GM23338 (cell line): ENCODE data around the gene FUT8. TPM values are rescaled to one million over a fixed set of nuclear protein-coding genes. Genes with fewer than 3 reads are reported as not detected.

Experiments used
- ATAC-seq: fragments of 200-7000 bp; cut with Tn5 transposase; 3 replicates; pipeline ENCODE4 v1.9.1; 2020
- DNase-seq: peaks from one replicate; pipeline ENCODE4 v3.0.0-alpha.2; 2015; ENCODE audit warnings: low spot score
- H2AFZ ChIP-seq: fragments of 200-600 bp; sonication (generic); 2 replicates; pipeline ENCODE4 v1.8.0; 2016; ENCODE audit warnings: antibody characterized with exemption, mild to moderate bottlenecking, moderate library complexity
- H3F3A ChIP-seq: fragments of 200-600 bp; sonication (generic); replicated peaks from 2 replicates; pipeline ENCODE4 v1.8.0; 2017; ENCODE audit warnings: antibody characterized with exemption, mixed run types, low read depth
- H3K27ac ChIP-seq: fragments of 200-600 bp; sonication (generic); 2 replicates; pipeline ENCODE4 v1.6.1; 2016; ENCODE audit warnings: low read depth
- H3K27me3 ChIP-seq: fragments of 200-600 bp; sonication (generic); 2 replicates; pipeline ENCODE4 v1.8.0; 2016; ENCODE audit warnings: mild to moderate bottlenecking, mixed run types, moderate library complexity; ENCODE audit not compliant: insufficient read depth
- H3K36me3 ChIP-seq: fragments of 200-600 bp; sonication (generic); 2 replicates; pipeline ENCODE4 v1.8.0; 2016; ENCODE audit warnings: mild to moderate bottlenecking; ENCODE audit not compliant: insufficient read depth
- H3K4me1 ChIP-seq: fragments of 200-600 bp; sonication (generic); 2 replicates; pipeline ENCODE4 v1.8.0; 2016; ENCODE audit warnings: mild to moderate bottlenecking, moderate library complexity; ENCODE audit not compliant: insufficient read depth
- H3K4me2 ChIP-seq: fragments of 200-600 bp; sonication (generic); 2 replicates; pipeline ENCODE4 v1.7.1; 2017; ENCODE audit warnings: mixed run types
- H3K4me3 ChIP-seq: fragments of 200-600 bp; sonication (generic); 2 replicates; pipeline ENCODE4 v1.6.1; 2016; ENCODE audit warnings: mixed run types
- H3K79me2 ChIP-seq: fragments of 200-600 bp; sonication (generic); replicated peaks from 2 replicates; pipeline ENCODE4 v1.8.0; 2017; ENCODE audit warnings: mild to moderate bottlenecking; ENCODE audit not compliant: insufficient read depth
- H3K9me2 ChIP-seq: fragments of 200-600 bp; sonication (generic); 2 replicates; pipeline ENCODE4 v1.8.0; 2017; ENCODE audit not compliant: insufficient read depth
- H4K20me1 ChIP-seq: fragments of 200-600 bp; sonication (generic); replicated peaks from 2 replicates; pipeline ENCODE4 v1.8.0; 2017; ENCODE audit warnings: mild to moderate bottlenecking; ENCODE audit not compliant: insufficient read depth
- H3K27ac Mint-ChIP-seq: 2 replicates; pipeline ENCODE4 v1.8.0; 2020; ENCODE audit warnings: inconsistent platforms, mild to moderate bottlenecking, moderate library complexity, mixed read lengths
- H3K27me3 Mint-ChIP-seq: 3 replicates; pipeline ENCODE4 v1.8.0; 2022; ENCODE audit warnings: low read depth, mild to moderate bottlenecking, moderate library complexity, mixed read lengths, inconsistent platforms; ENCODE audit not compliant: insufficient read depth, poor library complexity
- H3K36me3 Mint-ChIP-seq: 3 replicates; pipeline ENCODE4 v1.8.0; 2021; ENCODE audit warnings: low read depth, mild to moderate bottlenecking, inconsistent platforms, moderate library complexity, mixed read lengths
- H3K4me1 Mint-ChIP-seq: 3 replicates; pipeline ENCODE4 v1.8.0; 2020; ENCODE audit warnings: mild to moderate bottlenecking, inconsistent platforms, mixed read lengths
- H3K4me3 Mint-ChIP-seq: 3 replicates; pipeline ENCODE4 v1.8.0; 2021; ENCODE audit warnings: moderate library complexity, mild to moderate bottlenecking, inconsistent platforms, mixed read lengths
- H3K9me3 Mint-ChIP-seq: 3 replicates; pipeline ENCODE4 v1.8.0; 2020; ENCODE audit warnings: moderate library complexity, mild to moderate bottlenecking, inconsistent platforms, mixed read lengths
- CREB1 ChIP-seq: fragments of 250-450 bp; sonication (Bioruptor Pico); IDR thresholded peaks from 2 replicates; pipeline ENCODE4 v1.5.0; 2020; ENCODE audit warnings: low read depth, mild to moderate bottlenecking, moderate library complexity
- EZH2 ChIP-seq: fragments of 200-600 bp; sonication (generic); IDR thresholded peaks from one replicate; pipeline ENCODE4 v1.8.0; 2017; ENCODE audit warnings: antibody characterized with exemption, mild to moderate bottlenecking, low read depth; ENCODE audit not compliant: unreplicated experiment
- EZH2phosphoT487 ChIP-seq: fragments of 200-600 bp; sonication (generic); IDR thresholded peaks from one replicate; pipeline ENCODE4 v1.8.1; 2018; ENCODE audit warnings: antibody characterized with exemption; ENCODE audit not compliant: unreplicated experiment
- JUNB ChIP-seq: IDR thresholded peaks from one replicate; pipeline ENCODE4 v1.6.1; 2016; ENCODE audit warnings: antibody characterized with exemption; ENCODE audit not compliant: unreplicated experiment
- NANOG ChIP-seq: IDR thresholded peaks from 2 replicates; pipeline ENCODE4 v1.6.1; 2016; ENCODE audit warnings: antibody characterized with exemption, borderline replicate concordance
- POLR2AphosphoS5 ChIP-seq: IDR thresholded peaks from 2 replicates; pipeline ENCODE4 v1.6.1; 2016; ENCODE audit warnings: antibody characterized with exemption, low read depth
- STAT1 ChIP-seq: IDR thresholded peaks from one replicate; pipeline ENCODE4 v1.6.1; 2016; ENCODE audit warnings: antibody characterized with exemption; ENCODE audit not compliant: unreplicated experiment
- ZNF114 ChIP-seq: fragments of 250-450 bp; sonication (Bioruptor Pico); IDR thresholded peaks from 2 replicates; pipeline ENCODE4 v1.5.0; 2020; ENCODE audit warnings: mild to moderate bottlenecking, moderate library complexity
- ZNF331 ChIP-seq: fragments of 250-450 bp; sonication (Bioruptor Pico); IDR thresholded peaks from 2 replicates; pipeline ENCODE4 v1.5.0; 2020; ENCODE audit warnings: low read depth, mild to moderate bottlenecking, moderate library complexity
- polyA plus RNA-seq: library from polyadenylated mRNA; unstranded; fragments of >200 nt; fragmentation: Nextera tagmentation; extraction: Ambion mirVana; gene quantifications from 2 replicates; pipeline ENCODE4 v1.2.1, GENCODE V29; 2016
- total RNA-seq: library from RNA; depleted of rRNA; stranded (reverse); fragments of >200 nt; shearing (Covaris generic); gene quantifications from 2 replicates; pipeline ENCODE4 v1.2.3, GENCODE V29; 2014
- TF ChIP-seq, protein P1 (sequence below): IDR thresholded peaks from one replicate; pipeline ENCODE4 v1.6.1; 2018; ENCODE audit warnings: antibody characterized with exemption; ENCODE audit not compliant: unreplicated experiment
- TF ChIP-seq, protein P2 (sequence below): fragments of 250-450 bp; sonication (Bioruptor Pico); IDR thresholded peaks from 2 replicates; pipeline ENCODE4 v1.5.0; 2020; ENCODE audit warnings: mild to moderate bottlenecking, moderate library complexity
- TF ChIP-seq, protein P3 (sequence below), 2 experiments: fragments of 200-600 bp in 1 of 2; sonication (generic) in 1 of 2; conservative IDR thresholded peaks; 2 replicates each; pipeline versions ENCODE4 v1.5.1 to v1.6.1; 2016 to 2017; ENCODE audit warnings: antibody characterized with exemption in 2 of 2, low read depth in 2 of 2, mild to moderate bottlenecking in 2 of 2, moderate library complexity in 1 of 2
- TF ChIP-seq, protein P4 (sequence below): IDR thresholded peaks from 2 replicates; pipeline ENCODE4 v1.6.1; 2016; ENCODE audit warnings: antibody characterized with exemption

Gene FUT8
- total and polyA plus RNA-seq, 2 experiments from 2014 or later, result 8.2 to 23.2 TPM

DNA sequence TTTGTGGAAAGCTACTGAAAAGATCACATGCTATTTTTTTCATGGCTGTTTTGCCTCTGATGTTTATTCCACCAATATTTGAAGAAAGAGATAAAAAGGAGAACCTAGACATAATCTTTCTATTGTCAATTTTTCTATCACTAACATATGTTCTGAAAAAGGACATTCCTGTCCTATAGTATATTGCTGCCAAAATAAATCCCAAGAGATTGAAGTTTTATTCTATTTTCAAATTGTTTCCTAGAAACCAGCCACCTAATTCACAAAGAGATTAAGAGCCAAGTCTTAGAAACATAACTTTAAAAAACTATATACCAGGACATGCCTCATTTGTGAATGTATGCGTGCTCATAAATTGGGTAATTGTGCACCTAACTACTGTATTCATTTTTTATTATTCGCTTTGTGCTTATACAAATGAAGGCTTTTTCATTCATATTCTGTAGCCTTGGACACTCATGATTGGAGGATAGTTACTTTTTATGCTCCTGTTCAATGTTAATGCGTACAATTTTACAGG, 200.7 kb downstream of the FUT8 start (continued):
- TF ChIP-seq, protein P1, sequence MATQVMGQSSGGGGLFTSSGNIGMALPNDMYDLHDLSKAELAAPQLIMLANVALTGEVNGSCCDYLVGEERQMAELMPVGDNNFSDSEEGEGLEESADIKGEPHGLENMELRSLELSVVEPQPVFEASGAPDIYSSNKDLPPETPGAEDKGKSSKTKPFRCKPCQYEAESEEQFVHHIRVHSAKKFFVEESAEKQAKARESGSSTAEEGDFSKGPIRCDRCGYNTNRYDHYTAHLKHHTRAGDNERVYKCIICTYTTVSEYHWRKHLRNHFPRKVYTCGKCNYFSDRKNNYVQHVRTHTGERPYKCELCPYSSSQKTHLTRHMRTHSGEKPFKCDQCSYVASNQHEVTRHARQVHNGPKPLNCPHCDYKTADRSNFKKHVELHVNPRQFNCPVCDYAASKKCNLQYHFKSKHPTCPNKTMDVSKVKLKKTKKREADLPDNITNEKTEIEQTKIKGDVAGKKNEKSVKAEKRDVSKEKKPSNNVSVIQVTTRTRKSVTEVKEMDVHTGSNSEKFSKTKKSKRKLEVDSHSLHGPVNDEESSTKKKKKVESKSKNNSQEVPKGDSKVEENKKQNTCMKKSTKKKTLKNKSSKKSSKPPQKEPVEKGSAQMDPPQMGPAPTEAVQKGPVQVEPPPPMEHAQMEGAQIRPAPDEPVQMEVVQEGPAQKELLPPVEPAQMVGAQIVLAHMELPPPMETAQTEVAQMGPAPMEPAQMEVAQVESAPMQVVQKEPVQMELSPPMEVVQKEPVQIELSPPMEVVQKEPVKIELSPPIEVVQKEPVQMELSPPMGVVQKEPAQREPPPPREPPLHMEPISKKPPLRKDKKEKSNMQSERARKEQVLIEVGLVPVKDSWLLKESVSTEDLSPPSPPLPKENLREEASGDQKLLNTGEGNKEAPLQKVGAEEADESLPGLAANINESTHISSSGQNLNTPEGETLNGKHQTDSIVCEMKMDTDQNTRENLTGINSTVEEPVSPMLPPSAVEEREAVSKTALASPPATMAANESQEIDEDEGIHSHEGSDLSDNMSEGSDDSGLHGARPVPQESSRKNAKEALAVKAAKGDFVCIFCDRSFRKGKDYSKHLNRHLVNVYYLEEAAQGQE, result no peak

DNA sequence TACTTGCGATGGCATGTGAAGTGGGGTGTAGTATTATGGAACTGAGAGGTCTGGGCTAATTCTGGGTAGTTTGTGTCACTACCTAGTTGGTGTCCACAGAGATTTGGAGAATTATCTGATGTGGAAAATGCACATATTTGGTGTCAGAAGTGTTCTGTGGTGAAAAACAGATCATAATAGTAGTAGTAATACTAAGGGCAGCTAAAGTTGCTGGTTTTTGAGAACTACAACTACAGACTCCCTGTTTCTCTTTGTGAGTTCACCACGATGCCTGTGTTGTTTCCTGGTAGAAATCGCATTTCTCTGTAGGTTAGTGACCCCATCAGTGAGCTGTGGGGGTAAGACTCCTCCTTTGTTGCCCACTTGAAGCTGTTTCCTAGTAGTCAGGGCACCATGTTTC, 206.5 kb downstream of the FUT8 start:
- Histone ChIP-seq H3K36me3 (no peaks in the 10 kb centered on the region), H3K27me3 (no peaks in the 10 kb centered on the region), H3K4me2 (no peak overlapping the region), H2AFZ (no peak overlapping the region), H3K4me1 (no peaks in the 10 kb centered on the region), H3K27ac (no peak overlapping the region), H3K79me2 (no peaks in the 10 kb centered on the region), H3K9me2 (no peaks in the 10 kb centered on the region), H4K20me1 (no peaks in the 10 kb centered on the region), H3K4me3 (no peak overlapping the region), H3F3A (no peaks in the 10 kb centered on the region)
- Mint-ChIP-seq H3K27ac (no peak overlapping the region), H3K27me3 (peaks cover 4% of the 10 kb centered on the region), H3K36me3 (no peaks in the 10 kb centered on the region), H3K4me3 (no peak overlapping the region), H3K4me1 (peaks cover 6% of the 10 kb centered on the region; the same call in 2 of the 3 replicates), H3K9me3 (no peaks in the 10 kb centered on the region)
- DNase-seq, result no peak
- ATAC-seq, result no peak
- TF ChIP-seq CREB1 (CRISPR knock-in tag) (no peak), STAT1 (no peak), EZH2 (no peak), POLR2AphosphoS5 (no peak), NANOG (no peak), ZNF114 (CRISPR knock-in tag) (no peak), ZNF331 (CRISPR knock-in tag) (no peak), EZH2phosphoT487 (no peak), JUNB (no peak)
- TF ChIP-seq, protein P2, sequence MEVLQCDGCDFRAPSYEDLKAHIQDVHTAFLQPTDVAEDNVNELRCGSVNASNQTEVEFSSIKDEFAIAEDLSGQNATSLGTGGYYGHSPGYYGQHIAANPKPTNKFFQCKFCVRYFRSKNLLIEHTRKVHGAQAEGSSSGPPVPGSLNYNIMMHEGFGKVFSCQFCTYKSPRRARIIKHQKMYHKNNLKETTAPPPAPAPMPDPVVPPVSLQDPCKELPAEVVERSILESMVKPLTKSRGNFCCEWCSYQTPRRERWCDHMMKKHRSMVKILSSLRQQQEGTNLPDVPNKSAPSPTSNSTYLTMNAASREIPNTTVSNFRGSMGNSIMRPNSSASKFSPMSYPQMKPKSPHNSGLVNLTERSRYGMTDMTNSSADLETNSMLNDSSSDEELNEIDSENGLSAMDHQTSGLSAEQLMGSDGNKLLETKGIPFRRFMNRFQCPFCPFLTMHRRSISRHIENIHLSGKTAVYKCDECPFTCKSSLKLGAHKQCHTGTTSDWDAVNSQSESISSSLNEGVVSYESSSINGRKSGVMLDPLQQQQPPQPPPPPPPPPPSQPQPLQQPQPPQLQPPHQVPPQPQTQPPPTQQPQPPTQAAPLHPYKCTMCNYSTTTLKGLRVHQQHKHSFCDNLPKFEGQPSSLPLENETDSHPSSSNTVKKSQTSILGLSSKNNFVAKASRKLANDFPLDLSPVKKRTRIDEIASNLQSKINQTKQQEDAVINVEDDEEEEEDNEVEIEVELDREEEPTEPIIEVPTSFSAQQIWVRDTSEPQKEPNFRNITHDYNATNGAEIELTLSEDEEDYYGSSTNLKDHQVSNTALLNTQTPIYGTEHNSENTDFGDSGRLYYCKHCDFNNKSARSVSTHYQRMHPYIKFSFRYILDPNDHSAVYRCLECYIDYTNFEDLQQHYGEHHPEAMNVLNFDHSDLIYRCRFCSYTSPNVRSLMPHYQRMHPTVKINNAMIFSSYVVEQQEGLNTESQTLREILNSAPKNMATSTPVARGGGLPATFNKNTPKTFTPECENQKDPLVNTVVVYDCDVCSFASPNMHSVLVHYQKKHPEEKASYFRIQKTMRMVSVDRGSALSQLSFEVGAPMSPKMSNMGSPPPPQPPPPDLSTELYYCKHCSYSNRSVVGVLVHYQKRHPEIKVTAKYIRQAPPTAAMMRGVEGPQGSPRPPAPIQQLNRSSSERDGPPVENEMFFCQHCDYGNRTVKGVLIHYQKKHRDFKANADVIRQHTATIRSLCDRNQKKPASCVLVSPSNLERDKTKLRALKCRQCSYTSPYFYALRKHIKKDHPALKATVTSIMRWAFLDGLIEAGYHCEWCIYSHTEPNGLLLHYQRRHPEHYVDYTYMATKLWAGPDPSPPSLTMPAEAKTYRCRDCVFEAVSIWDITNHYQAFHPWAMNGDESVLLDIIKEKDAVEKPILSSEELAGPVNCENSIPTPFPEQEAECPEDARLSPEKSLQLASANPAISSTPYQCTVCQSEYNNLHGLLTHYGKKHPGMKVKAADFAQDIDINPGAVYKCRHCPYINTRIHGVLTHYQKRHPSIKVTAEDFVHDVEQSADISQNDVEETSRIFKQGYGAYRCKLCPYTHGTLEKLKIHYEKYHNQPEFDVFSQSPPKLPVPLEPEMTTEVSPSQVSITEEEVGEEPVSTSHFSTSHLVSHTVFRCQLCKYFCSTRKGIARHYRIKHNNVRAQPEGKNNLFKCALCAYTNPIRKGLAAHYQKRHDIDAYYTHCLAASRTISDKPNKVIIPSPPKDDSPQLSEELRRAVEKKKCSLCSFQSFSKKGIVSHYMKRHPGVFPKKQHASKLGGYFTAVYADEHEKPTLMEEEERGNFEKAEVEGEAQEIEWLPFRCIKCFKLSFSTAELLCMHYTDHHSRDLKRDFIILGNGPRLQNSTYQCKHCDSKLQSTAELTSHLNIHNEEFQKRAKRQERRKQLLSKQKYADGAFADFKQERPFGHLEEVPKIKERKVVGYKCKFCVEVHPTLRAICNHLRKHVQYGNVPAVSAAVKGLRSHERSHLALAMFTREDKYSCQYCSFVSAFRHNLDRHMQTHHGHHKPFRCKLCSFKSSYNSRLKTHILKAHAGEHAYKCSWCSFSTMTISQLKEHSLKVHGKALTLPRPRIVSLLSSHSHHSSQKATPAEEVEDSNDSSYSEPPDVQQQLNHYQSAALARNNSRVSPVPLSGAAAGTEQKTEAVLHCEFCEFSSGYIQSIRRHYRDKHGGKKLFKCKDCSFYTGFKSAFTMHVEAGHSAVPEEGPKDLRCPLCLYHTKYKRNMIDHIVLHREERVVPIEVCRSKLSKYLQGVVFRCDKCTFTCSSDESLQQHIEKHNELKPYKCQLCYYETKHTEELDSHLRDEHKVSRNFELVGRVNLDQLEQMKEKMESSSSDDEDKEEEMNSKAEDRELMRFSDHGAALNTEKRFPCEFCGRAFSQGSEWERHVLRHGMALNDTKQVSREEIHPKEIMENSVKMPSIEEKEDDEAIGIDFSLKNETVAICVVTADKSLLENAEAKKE (CRISPR knock-in tag), result no peak
- TF ChIP-seq, protein P3, sequence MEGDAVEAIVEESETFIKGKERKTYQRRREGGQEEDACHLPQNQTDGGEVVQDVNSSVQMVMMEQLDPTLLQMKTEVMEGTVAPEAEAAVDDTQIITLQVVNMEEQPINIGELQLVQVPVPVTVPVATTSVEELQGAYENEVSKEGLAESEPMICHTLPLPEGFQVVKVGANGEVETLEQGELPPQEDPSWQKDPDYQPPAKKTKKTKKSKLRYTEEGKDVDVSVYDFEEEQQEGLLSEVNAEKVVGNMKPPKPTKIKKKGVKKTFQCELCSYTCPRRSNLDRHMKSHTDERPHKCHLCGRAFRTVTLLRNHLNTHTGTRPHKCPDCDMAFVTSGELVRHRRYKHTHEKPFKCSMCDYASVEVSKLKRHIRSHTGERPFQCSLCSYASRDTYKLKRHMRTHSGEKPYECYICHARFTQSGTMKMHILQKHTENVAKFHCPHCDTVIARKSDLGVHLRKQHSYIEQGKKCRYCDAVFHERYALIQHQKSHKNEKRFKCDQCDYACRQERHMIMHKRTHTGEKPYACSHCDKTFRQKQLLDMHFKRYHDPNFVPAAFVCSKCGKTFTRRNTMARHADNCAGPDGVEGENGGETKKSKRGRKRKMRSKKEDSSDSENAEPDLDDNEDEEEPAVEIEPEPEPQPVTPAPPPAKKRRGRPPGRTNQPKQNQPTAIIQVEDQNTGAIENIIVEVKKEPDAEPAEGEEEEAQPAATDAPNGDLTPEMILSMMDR (conservative IDR thresholded peaks at IDR 0.05; ENCODE audit: low read depth in 2 of 2), result no peak
- TF ChIP-seq, protein P4, sequence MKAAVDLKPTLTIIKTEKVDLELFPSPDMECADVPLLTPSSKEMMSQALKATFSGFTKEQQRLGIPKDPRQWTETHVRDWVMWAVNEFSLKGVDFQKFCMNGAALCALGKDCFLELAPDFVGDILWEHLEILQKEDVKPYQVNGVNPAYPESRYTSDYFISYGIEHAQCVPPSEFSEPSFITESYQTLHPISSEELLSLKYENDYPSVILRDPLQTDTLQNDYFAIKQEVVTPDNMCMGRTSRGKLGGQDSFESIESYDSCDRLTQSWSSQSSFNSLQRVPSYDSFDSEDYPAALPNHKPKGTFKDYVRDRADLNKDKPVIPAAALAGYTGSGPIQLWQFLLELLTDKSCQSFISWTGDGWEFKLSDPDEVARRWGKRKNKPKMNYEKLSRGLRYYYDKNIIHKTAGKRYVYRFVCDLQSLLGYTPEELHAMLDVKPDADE, result no peak
